CD4-positive, alpha-beta T cell treated with Interleukin-15 for 1 hour (primary cell): ENCODE results near the gene PATE3.

ENCODE experiments used
- DNase-seq: peaks from one replicate; pipeline ENCODE4 v3.0.0-alpha.2; 2020

PATE3 gene

GRCh38 chr11:125787827-125788226 lies at the start of gene PATE3:
PATE3 (plus strand) TSS chr11:125788127; CDS start chr11:125788152, 25 bp downstream.
- no peak for DNase-seq

- no peak for DNase-seq
Observed at GRCh38 chr11:125740617-125741016, 47.3 kb upstream of the PATE3 start.

- no peak for DNase-seq
Observed at GRCh38 chr11:125743681-125744080, 44.2 kb upstream of the PATE3 start.

- no peak for DNase-seq
Observed at GRCh38 chr11:125745979-125746378, 41.9 kb upstream of the PATE3 start, which contains the start of gene PATE1. PATE1 (plus strand) TSS chr11:125746279; CDS start chr11:125746305, 26 bp downstream.

GRCh38 chr11:125750629-125751028 lies 37.3 kb upstream of the PATE3 start:
- DNase-seq, result no peak

GRCh38 chr11:125756050-125756449 lies 31.9 kb upstream of the PATE3 start:
- no peak for DNase-seq

- no peak for DNase-seq
Observed at GRCh38 chr11:125762445-125762844, 25.5 kb upstream of the PATE3 start.

GRCh38 chr11:125763483-125763882 lies 24.4 kb upstream of the PATE3 start:
- no peak for DNase-seq

GRCh38 chr11:125766251-125766650 lies 21.7 kb upstream of the PATE3 start:
- no peak for DNase-seq

GRCh38 chr11:125768336-125769046 lies 19.4 kb upstream of the PATE3 start:
- DNase-seq, result no peak

GRCh38 chr11:125770583-125770982 lies 17.3 kb upstream of the PATE3 start:
- DNase-seq, result no peak

- no peak for DNase-seq
Observed at GRCh38 chr11:125772834-125773505, 15.0 kb upstream of the PATE3 start.

GRCh38 chr11:125773516-125773915 lies 14.4 kb upstream of the PATE3 start:
- DNase-seq, result no peak

- no peak for DNase-seq
Observed at GRCh38 chr11:125777309-125777708, 10.6 kb upstream of the PATE3 start.

GRCh38 chr11:125778728-125779127 lies 9.2 kb upstream of the PATE3 start, which contains the start of gene PATE2:
PATE2 (minus strand) TSS chr11:125778828; CDS start chr11:125778773, 55 bp downstream.
- DNase-seq, result no peak

GRCh38 chr11:125784678-125785077 lies 3.2 kb upstream of the PATE3 start:
- DNase-seq, result no peak

- DNase-seq, result no peak
Observed at GRCh38 chr11:125790825-125791224, 2.9 kb downstream of the PATE3 start.

- DNase-seq, result no peak
Observed at GRCh38 chr11:125797641-125798040, 9.7 kb downstream of the PATE3 start.

- DNase-seq, result no peak
Observed at GRCh38 chr11:125799808-125800207, 11.9 kb downstream of the PATE3 start.

- no peak for DNase-seq
Observed at GRCh38 chr11:125802387-125802786, 14.5 kb downstream of the PATE3 start.

GRCh38 chr11:125807909-125808308 lies 20.0 kb downstream of the PATE3 start:
- DNase-seq, result no peak

GRCh38 chr11:125833016-125833415 lies 45.1 kb downstream of the PATE3 start, which contains the start of gene PATE4:
PATE4 (plus strand) TSS chr11:125833316; CDS start chr11:125833360, 44 bp downstream.
- DNase-seq, result no peak

GRCh38 chr11:125835748-125836147 lies 47.8 kb downstream of the PATE3 start:
- no peak for DNase-seq
